Left renal cortex interstitium (tissue), 4 donors: ENCODE data around the gene TMEM191C. TPM values are rescaled to one million over a fixed set of nuclear protein-coding genes. Genes with fewer than 3 reads are reported as not detected.
"Not testable (repeated sequence)": the region's sequence is repeated elsewhere in the genome, so short reads cannot be mapped to it uniquely, and the experiment has no call there.

Experiments used
- DNase-seq, 4 donors: peaks; one replicate each; pipeline ENCODE4 v3.0.0-alpha.2; 2013; ENCODE audit warnings: low read depth in 4 of 4, low spot score in 2 of 4, missing footprints in 1 of 4
- polyA plus RNA-seq, 4 donors: library from polyadenylated mRNA; unstranded; fragments of 120-200 nt; gene quantifications; one replicate each; pipeline ENCODE4 v1.2.1, GENCODE V29; 2013; ENCODE audit not compliant: insufficient read length in 4 of 4

Gene TMEM191C
- polyA plus RNA-seq, 4 donors, result 0.59 to 2.4 (median 1.9) TPM

DNA sequence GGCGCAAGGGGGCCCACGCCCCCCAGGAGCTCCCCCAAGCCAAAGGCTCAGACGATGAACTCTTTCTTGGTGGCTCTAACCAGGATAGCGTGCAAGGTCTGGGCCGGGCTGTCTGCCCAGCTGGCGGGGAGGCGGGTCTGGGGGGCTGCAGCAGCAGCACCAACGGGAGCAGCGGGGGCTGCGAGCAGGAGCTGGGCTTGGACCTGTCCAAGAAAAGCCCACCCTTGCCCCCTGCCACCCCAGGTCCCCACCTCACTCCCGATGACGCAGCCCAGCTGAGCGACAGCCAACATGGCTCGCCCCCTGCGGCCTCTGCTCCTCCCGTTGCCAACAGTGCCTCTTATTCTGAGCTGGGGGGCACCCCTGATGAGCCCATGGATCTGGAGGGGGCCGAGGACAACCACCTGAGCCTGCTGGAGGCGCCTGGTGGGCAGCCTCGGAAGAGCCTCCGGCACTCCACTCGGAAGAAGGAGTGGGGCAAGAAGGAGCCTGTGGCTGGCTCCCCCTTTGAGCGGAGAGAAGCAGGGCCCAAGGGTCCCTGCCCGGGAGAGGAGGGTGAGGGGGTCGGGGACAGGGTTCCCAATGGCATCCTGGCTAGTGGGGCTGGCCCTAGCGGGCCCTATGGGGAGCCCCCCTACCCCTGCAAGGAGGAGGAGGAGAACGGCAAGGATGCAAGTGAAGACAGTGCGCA, 21.6 kb upstream of the TMEM191C start:
- no peak for DNase-seq

DNA sequence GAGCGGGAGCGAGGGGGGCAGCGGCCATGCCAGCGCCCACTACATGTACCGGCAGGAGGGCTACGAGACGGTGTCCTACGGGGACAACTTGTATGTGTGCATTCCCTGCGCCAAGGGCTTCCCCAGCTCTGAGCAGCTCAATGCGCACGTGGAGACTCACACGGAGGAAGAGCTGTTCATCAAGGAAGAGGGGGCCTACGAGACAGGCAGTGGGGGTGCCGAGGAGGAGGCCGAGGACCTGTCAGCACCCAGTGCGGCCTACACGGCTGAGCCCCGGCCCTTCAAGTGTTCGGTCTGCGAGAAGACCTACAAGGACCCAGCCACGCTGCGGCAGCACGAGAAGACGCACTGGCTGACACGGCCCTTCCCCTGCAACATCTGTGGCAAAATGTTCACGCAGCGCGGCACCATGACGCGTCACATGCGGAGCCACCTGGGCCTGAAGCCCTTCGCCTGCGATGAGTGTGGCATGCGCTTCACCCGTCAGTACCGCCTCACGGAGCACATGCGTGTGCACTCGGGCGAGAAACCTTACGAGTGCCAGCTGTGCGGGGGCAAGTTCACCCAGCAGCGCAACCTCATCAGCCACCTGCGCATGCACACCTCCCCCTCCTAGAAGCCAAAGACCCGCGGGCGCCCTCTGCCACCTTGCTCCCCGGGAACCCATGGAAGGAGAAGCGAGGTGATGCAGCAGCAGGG, 20.9 kb upstream of the TMEM191C start:
- DNase-seq, result no peak

DNA sequence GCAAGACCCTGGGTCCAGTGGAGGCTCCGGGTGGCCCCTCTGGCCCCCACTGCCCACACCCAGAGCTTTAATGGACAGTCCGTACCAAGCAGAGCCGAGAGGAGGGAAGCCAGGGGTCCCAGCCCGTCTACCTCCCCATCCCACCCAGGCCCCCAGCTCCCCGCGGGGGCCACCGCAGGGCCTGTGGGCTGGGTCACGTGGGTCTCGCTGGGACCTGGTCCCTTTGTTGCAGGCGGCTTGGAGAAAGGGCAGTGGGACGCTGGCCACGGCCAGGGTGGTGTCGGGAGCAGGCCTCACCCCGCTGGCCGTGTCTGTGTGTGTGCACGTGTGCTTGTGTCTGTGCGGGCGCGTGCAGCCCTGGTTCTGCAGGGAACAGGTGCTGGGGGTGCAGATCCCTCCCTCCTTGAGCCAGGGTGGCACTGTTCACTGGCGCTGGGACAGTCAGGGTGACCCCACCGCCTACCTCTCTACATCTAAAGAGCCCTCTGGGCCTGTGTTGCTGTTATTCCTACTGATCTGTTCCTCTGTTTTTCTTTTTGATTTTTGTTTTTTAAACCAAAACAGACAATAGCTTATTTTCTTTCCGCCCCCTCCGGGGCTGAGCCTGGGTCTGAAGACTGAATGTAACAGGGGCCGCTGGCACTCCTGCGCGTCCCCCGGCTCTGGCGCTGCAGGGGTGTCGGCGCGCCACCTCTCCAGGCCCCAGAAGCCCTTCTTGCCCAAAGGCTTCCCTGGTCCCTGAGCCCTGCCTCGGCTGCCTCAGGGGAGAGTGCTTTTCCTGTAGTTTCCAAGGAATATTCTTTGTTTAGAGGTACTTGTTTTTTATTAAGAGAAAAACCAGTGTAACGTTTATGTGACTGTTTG, 20.1 kb upstream of the TMEM191C start:
- DNase-seq, result no peak

DNA sequence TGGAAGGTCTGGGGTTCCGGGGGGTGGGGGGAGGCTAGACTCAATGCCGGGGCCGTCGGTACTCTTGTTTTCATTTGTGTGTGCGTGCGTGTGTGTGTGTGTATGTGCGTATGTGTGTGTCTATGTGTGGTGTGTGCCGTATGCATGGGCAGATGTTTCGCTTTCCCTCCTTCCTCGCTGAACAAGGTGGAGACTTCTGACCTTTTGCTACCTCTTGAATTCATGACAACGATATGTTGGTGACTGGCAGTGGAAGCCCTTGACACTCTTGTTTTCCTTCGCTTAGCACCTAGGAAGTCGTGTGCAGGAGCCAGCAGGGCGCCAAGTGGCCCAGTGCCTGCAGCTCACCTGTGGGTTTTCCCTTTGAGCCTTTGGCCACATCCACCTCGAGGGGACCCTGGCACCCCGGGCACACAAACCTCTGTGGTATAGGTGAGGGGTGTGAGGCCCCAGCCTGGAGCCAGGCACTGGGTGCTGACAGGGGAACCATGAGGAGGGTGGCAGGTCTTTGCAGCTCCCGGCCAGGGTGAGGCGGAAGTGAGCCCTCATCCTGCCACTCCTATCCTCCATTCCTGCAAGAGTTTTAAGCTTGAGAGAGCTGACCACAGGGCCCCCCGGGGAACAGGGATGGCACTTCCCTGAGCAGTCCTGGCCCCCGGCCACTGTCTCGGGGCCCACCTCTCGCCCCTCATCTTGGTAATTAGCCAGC, 19.3 kb upstream of the TMEM191C start:
- no peak for DNase-seq

DNA sequence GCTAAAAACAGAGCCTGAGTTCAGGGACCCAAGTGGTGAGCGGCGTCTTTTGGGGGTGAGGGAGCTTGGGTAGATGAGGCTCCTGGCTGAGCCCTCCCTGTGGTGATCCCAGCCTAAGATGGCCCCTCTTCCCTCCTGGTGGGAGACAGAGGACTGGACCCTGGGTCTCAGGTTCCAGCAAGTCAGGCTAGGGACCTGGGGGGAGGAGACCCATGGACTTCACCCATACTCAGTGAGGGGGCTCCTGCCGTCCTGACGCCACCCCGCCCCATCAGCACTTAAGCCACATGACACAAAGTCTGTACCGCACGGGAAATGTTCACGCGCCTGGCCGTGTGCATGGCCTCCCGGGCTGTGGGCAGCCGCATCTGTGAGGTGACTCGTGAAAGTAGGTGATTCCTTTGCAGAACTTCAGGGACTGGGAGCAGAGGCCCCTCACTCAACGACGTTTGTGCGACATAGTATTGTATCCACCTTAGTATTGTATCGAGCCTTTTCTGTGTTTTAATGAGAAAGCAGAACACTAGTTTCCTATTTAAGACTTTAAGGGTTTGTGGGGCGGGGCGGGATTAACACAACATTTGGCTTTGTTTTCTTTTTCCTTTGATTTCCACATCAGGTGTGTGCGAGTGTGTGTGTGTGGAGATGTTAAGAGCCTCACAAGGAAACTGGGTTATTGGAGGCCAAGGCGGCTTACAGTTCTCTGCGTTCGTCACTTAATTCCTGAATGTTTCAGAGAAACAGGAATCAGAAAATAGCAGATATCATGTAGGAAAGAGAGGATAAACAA, 18.4 kb upstream of the TMEM191C start:
- no peak for DNase-seq

DNA sequence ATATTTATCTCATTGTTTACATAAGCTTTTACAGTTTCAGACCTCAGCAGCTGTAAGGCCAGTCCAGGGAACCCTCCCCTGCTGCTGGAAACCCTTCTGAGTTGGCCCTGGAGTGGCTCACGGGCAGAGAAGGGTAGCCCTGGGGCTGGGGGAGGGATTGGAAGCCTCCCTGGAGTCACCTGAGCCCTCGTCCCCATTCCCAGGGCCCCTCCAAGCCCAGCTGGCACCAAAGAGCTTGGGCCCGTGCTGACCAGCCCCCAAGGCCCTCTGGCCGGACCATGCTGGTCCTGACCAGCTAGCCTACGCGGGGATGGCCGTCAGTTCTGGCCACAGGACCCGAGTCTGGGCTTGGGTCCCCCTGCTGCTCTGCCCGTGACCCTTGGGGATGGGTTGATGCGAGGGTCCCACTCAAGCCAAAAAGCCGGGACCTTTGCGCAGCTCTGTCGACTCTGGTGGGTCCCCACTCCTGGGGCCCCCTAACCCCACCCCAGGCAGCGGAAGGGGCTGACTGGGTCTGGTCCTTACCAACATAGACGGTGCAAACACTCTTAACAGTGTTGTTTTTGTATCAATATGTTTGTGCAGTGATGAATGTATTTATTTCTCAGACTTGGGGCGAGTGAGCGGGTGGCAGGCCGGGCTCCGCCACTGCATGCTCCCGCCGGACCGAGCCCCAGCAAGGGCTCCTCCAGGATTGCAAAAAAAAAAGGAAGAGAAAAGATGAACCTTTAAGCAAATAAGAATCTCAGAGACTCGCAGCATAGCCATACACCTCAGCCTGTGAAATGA, 17.5 kb upstream of the TMEM191C start:
- no peak for DNase-seq

DNA sequence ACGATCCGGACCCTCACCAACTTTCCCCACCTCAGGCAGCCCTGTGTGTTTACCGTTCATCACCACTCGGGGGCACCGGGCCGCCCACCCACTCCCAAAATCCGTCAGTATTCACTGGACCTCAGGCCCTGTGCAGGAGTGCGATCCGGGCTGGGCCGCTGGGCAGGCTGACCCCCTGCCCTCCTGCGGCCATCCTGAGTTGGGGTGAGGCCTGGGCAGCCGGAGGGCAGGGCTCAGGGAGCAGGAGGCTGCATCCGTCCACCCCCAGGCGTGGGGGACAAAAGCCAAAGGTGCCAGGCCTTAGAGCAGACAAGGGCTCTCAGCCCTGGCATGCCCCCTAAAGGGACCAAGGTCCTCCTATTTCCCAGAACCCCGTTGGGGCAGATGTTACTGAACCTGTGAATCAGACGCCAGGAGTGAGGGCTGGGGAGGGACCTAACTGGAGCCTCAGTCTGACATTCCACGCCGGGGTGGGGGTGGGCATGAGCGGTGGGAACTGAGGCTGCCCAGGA, 16.8 kb upstream of the TMEM191C start:
- DNase-seq, result no peak

DNA sequence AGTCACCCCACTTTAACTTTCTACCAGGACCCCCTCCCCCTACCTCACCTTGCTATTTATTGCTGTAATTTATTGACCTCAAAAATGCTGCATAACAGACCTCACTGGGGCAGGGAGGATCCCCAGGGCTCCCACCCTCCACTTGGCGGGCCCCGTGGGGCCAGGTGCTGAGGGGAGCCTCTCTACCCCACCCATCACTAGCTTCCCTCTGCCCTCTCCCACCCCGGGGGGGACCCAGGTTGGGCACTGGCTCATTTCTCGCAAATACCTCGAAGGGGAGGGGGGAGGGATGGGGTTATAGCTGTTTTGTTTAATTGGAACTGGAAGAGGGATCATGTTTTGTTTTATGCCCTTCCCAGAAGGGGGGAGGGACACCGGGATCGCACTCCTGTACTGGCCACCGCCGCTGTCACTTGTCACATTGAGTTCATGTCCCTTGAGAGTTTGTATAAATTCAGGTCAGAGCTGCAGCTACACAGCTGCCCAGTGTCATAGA, 16.3 kb upstream of the TMEM191C start:
- DNase-seq, result no peak

DNA sequence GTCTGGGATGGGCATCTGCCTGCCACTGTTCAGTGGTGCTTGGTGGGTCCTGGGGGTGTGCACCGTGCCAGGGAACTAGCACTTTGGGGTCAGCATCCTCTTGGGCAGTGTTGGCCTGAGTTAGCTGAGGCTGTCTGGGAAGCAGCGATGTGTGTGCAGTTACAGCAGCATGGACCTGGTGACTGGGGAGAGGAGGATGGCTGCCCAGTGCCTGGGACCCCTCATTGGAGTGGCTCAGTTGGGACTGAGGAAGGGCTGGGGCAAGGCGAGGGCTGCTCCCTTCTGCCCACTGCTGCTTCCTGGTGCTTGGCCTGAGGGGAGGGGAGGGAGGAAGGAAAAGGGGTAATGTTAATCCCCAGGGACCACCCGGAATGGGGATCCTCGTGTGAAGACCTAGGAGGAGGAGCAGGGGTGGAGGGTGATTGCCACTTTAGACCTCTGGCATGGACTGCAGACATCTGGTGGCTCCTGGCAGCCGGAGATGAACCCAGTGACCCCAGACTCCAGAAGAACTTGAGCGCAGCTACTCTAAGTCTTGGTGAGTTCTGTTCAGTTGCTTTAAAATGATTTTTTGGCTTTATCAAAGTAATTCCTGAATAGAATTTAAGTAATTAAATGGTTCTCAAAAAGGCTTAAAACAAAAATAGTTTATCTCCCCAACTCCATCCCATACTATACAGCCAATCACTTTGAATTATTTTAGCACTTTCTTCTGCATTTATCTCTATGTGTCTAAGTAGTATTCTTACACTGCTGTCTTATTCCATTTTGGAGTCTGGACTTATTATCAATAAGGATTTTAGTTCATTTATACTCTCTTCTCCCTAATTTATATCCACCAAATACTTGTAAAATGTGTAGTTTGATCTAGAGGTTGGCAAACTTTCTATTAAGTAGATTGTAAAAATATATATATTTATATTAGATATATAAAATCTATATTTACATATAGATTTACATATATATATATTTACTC, 15.4 kb upstream of the TMEM191C start:
- no peak for DNase-seq

DNA sequence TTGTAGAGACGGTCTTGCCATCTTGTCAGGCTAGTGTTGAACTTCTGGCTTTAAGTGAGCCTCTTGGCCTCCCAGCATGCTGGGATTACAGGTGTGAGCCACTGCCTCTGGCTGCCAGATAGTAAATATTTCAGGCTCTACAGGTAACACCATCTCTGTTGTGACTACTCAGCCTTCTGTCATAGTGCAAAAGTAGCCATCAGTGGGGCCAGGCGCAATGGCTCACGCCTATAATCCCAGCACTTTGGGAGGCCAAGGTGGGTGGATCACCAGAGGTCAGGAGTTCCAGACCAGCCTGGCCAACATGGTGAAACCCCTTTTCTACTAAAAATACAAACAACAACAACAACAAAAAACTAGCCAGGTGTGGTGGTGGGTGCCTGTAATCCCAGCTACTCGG, 14.5 kb upstream of the TMEM191C start:
- not testable (repeated sequence) for DNase-seq

DNA sequence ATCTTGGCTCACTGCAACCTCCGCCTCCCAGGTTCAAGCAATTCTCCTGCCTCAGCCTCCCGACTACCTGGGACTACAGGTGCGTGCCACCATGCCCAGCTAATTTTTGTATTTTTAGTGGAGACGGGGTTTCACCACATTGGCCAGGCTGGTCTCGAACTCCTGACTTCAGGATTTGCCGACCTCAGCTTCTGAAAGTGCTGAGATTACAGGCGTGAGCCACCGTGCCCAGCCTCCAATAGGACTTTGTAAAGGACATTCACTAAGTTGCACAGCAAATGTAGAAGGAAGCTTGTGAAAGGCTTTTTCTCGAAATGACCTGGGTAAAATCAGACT, 12.2 kb upstream of the TMEM191C start:
- DNase-seq, result not testable (repeated sequence)

DNA sequence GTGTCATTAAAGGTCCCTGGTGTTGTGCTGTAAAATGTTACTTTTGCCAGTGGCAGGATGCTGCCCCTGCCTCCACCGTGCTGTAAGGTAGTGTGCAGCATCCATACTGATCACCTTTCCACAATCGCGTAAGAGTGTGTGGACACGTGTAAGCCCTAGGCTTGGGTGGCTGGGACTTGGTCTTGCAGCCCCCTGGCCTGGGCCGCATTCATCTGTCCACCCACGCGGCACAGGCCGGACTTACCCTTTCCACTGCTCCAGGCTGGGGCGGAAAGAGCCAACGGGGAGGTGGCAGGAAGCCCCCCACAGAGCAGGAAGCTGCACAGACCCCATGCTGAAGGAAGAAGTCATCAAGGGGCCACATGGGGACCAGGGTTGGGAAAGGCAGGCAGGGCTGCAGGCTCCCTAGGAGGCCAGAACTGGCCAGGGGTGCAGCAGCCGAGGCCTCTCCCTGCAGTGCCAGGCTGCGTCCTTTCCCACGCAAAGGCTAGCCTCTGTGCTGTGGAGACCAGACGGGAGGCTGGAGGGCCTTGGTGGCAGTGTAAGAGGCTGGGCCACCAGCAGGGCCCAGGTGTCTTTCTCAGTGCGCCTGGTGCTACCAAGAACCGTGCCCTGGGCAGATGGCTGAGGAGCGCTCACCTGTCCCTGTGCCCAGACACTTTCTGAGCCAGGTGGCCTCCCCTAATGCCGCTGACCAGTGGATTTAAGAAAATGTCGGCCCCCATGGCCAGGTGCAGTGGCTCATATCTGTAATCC, 11.7 kb upstream of the TMEM191C start:
- DNase-seq, result no peak

DNA sequence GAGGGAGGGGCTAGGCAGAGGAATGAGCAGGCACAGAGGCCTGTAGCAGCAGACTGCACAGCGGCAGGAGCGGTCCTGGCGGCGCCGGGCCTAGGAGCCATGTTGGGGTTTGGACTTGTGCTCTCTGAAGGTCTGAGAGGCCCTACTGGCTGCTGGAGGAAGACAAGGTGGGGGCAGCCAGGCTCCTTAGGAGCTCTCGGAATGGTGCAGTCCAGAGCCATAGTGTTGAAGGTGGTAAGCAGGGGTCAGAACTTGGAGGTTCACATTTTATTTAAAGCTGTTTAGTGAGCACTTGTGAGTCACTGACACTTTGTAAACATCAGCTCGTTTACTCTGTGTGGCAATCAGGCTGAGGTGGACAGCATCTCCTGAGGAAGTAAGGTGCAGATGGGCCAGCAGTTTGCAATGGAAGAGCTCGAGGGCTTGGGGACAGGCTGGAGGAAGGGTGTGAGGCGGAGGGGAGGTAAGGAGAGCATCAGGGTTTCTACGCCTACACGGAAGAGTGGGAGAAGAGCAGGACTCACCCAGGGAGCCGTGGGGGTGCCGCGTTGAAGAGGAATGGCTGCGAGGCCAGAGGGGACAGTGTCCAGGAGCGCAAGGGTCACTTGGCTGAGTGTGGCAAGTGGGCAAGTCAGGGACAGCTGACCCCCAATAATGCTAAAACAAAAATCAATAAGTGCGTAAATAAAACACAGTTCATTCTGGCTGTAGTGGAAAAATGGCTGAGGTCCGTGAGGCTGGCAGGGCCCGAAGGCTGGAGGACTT, 10.0 kb upstream of the TMEM191C start:
- DNase-seq, result no peak

DNA sequence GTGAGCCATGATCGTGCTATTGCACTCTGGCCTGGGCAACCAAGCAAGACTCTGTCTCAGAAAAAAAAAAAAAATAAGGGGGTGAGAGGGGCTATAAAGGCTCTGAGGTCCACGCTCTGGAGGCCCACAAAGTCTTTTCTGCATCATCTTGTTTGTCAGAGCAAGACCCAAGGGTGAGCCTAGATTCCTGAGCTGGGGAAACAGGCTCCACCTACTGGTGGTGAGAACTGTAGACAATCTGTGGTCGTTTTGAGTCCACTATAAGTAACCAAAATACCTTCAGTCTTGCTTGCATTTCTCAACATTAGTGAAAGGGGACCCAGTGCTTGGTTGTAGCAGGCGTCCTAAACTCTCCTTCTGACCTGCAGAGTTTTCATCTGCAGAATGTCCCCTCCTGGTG, 4.5 kb upstream of the TMEM191C start:
- not testable (repeated sequence) for DNase-seq

DNA sequence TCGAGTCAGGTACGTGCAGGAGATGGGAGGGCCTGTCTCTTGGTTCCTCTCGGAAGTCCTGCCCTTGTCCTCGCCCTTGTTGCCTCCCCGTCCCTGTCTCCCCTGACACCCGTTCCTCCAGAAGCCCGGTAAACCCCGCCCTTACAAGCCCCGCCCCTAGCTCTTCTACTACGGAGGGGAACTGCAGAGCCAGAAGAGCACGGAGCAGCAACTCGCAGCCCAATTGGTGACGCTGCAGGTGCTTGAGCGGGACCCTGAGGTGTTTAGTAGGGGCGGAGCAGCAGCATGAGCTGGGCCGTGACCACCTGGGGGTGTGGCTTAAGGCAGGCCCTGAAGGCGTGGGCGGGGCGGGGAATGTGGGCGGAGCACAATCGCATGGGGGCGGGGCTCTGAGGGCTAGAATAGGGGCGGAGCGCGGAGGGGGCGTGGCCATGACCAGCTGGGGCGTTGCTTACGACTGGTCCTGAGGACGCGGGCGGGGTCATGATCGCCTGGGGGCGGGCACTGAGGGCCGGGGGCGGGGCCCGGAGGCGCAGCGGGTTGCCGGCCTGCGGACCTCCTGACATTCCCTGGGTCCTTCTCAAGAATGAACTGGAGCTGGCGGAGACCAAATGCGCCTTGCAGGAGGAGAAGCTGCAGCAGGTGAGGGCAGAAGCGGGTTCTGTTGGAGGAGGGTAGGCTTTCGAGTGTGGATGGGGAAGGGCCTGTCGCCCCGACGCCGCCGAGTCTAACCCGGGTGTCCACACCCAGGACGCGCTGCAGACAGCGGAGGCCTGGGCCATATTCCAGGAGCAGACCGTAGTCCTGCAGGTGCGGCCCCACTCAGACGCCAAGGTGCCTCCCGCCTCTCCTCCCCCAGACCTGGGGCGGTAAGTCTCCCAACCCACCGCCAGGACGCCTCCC, 1.3 kb downstream of the TMEM191C start:
- DNase-seq, result peak; percentile 37 to 59 (median 56)
